ENCODE results near the gene LMNA.
"Not testable (repeated sequence)": the region's sequence is repeated elsewhere in the genome, so short reads cannot be mapped to it uniquely, and the experiment has no call there.

Gene LMNA

GRCh38 chr1:156164125-156164831 is 49.8 kb downstream of the LMNA start:
- no peak for DNase-seq

GRCh38 chr1:156165083-156165482 is 50.6 kb downstream of the LMNA start:
- no peak for DNase-seq

GRCh38 chr1:156167536-156167935 is 53.0 kb downstream of the LMNA start:
- no peak for DNase-seq

GRCh38 chr1:156172696-156173470 is 58.4 kb downstream of the LMNA start:
- no peak for DNase-seq

- DNase-seq, result no peak
These were observed 62.2 kb downstream of the LMNA start for GRCh38 chr1:156176610-156177210.

- no peak for DNase-seq
These were observed 63.6 kb downstream of the LMNA start for GRCh38 chr1:156177919-156178654.

- no peak for DNase-seq
These were observed 66.0 kb downstream of the LMNA start for GRCh38 chr1:156180471-156180870.

- not testable (repeated sequence) for DNase-seq
These were observed 66.9 kb downstream of the LMNA start for GRCh38 chr1:156181391-156181924.

- DNase-seq, result not testable (repeated sequence)
These were observed 67.7 kb downstream of the LMNA start for GRCh38 chr1:156182010-156182779.

- DNase-seq, result not testable (repeated sequence)
These were observed 72.1 kb downstream of the LMNA start for GRCh38 chr1:156186347-156187177.
